ENCODE measurements around the gene CEACAM19. TPM values are rescaled to one million over a fixed set of nuclear protein-coding genes. Genes with fewer than 3 reads are reported as not detected.

CEACAM19 gene
- total RNA-seq, 1 experiment from 2014 or later, result not detected

- no peak for DNase-seq (ENCODE audit: low read depth)
- in situ Hi-C loops (cut with HindIII; ENCODE audit: low pct_unique_long_range_greater_than_20kb, low sequenced_read_pairs), result no loop called here
Observed at GRCh38 chr19:44729516-44730033, 58.3 kb downstream of the CEACAM19 start.

GRCh38 chr19:44731081-44731480 lies 59.8 kb downstream of the CEACAM19 start:
- no peak for DNase-seq (ENCODE audit: low read depth)
- in situ Hi-C loops (cut with HindIII; ENCODE audit: low pct_unique_long_range_greater_than_20kb, low sequenced_read_pairs), result no loop called here

GRCh38 chr19:44731622-44732021 lies 60.3 kb downstream of the CEACAM19 start:
- in situ Hi-C loops (cut with HindIII; ENCODE audit: low pct_unique_long_range_greater_than_20kb, low sequenced_read_pairs), result no loop called here
- DNase-seq (ENCODE audit: low read depth), result no peak

GRCh38 chr19:44732235-44733014 lies 61.1 kb downstream of the CEACAM19 start:
- in situ Hi-C loops (cut with HindIII; ENCODE audit: low pct_unique_long_range_greater_than_20kb, low sequenced_read_pairs), result no loop called here
- DNase-seq (ENCODE audit: low read depth), result no peak

Other genes with a start within 250 kb of the CEACAM19 start
- gene ZNF229, start 223.0 kb upstream of the CEACAM19 start, total RNA-seq (2014; rRNA removed; shearing (Covaris generic); ENCODE audit: low replicate concordance), result 7.3 and 22.4 TPM in 2 replicates
- gene ZNF180, start 171.0 kb upstream of the CEACAM19 start, total RNA-seq (2014; rRNA removed; shearing (Covaris generic); ENCODE audit: low replicate concordance), result 3.4 and 9.6 TPM in 2 replicates
- gene CEACAM20, start 141.8 kb upstream of the CEACAM19 start, total RNA-seq (2014; rRNA removed; shearing (Covaris generic); ENCODE audit: low replicate concordance), result not detected in 2 replicates
- gene IGSF23, start 57.9 kb upstream of the CEACAM19 start, total RNA-seq (2014; rRNA removed; shearing (Covaris generic); ENCODE audit: low replicate concordance), result not detected in 2 replicates
- 80.5 and 93.9 TPM in 2 replicates for gene PVR, start 27.6 kb upstream of the CEACAM19 start, total RNA-seq (2014; rRNA removed; shearing (Covaris generic); ENCODE audit: low replicate concordance)
- gene CEACAM16, start 27.7 kb downstream of the CEACAM19 start, total RNA-seq (2014; rRNA removed; shearing (Covaris generic); ENCODE audit: low replicate concordance), result not detected in 2 replicates
- 0.95 and 4.2 TPM in 2 replicates for gene BCL3, start 77.2 kb downstream of the CEACAM19 start, total RNA-seq (2014; rRNA removed; shearing (Covaris generic); ENCODE audit: low replicate concordance)
- not detected in 2 replicates for gene CBLC, start 106.4 kb downstream of the CEACAM19 start, total RNA-seq (2014; rRNA removed; shearing (Covaris generic); ENCODE audit: low replicate concordance)
- gene BCAM, start 137.6 kb downstream of the CEACAM19 start, total RNA-seq (2014; rRNA removed; shearing (Covaris generic); ENCODE audit: low replicate concordance), result 67.7 and 79.1 TPM in 2 replicates
- 90.0 and 91.5 TPM in 2 replicates for gene NECTIN2, start 174.8 kb downstream of the CEACAM19 start, total RNA-seq (2014; rRNA removed; shearing (Covaris generic); ENCODE audit: low replicate concordance)
- gene TOMM40, start 219.8 kb downstream of the CEACAM19 start, total RNA-seq (2014; rRNA removed; shearing (Covaris generic); ENCODE audit: low replicate concordance), result 228 and 263 TPM in 2 replicates
- 1.8 and 6.7 TPM in 2 replicates for gene APOE, start 234.3 kb downstream of the CEACAM19 start, total RNA-seq (2014; rRNA removed; shearing (Covaris generic); ENCODE audit: low replicate concordance)
- gene APOC1, start 243.1 kb downstream of the CEACAM19 start, total RNA-seq (2014; rRNA removed; shearing (Covaris generic); ENCODE audit: low replicate concordance), result 6.1 and 24.1 TPM in 2 replicates

Measured in Caki2 (cell line).